IPS-11a (cell line): ENCODE results near the gene SMIM45.

Experiments used
- H3K4me3 ChIP-seq: one replicate; pipeline ENCODE4 v1.5.1; 2013; ENCODE audit warnings: low read depth, low read length, control low read depth

SMIM45 gene

DNA sequence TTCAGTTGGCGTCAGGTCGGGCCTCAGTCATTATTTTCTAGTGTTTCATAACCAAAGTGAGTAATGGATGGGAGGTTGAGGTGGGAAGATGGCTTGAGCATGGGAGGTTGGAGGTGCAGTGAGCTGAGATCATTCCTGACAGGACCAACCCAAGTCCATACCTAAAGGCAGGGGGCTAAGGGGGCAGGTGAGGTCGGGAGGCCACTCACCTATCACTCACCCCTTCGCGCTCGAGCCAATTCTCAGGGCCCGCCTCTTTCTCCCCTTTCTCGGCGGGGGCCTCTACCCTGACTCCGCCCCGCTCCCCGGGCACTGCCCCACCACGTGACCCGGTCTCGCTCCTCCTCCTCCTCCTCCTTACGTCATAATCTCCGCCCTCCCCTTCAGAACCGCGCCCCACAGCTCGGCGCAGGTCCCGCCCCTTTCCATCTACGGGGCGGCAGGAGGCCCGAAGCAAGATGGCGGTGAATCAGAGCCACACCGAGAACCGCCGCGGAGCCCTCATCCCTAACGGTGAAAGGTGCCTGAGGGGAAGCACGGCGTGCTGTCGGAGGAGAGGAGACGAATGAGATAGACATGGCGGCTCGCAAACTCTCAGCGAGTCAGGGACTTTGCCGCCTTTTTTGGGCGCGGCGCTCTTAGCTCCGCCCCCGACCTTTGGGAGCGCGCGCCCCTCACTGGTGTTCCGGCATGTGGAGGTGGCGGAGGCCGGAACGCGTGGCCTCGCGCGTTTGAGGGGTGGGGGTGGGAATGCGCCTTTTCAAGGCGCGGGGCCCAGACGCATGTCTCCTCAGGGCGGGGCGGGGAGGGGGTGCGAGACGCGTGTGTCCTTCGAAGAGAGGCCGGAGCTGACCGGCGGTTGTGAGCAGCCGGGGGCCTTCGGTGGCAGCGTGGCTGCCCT is 46.7 kb downstream of the SMIM45 start, which contains the start of gene WBP2NL:
TSS of gene WBP2NL (plus strand) at position 428 of the 901 bp plus-strand sequence. CDS start at position 459, 31 bp downstream.
- H3K4me3 ChIP-seq, result no peak within 1 kb of the TSS

DNA sequence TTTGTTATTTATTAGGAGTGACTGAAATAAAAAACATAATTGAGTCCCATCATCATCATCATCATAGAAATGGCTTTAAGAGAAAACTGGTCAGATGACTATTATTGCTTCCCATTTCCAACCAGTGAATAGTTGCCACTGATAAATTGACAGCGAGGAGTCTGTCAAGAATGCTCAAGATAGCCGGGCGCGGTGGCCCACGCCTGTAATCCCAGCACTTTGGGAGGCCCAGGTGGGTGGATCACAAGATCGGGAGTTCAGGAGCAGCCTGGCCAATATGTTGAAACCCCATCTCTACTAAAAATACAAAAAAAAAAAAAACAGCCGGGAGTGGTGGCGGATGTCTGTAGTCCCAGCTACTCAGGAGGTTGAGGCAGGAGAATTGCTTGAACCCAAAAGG is 48.5 kb downstream of the SMIM45 start:
- H3K4me3 ChIP-seq, result no peak overlapping the region

DNA sequence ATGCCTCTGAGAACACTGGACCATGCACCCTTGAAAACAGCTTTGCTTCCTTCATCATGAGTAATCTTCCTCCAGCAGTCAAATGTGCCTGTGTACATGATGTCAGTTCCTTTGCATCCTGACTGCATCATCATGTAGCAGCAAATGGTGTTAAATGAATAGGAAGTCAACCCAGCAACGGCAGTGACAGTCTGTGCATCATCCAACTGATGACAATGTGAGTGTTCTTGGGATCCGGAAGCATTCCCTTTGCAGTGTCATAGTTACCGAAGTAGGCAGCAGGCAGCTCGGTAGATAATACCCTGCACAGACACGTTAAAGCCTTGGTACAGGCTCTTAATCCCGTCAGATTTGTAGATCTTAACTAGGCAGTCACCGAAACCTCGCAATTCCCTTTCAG is 49.2 kb downstream of the SMIM45 start:
- H3K4me3 ChIP-seq, result no peak overlapping the region

DNA sequence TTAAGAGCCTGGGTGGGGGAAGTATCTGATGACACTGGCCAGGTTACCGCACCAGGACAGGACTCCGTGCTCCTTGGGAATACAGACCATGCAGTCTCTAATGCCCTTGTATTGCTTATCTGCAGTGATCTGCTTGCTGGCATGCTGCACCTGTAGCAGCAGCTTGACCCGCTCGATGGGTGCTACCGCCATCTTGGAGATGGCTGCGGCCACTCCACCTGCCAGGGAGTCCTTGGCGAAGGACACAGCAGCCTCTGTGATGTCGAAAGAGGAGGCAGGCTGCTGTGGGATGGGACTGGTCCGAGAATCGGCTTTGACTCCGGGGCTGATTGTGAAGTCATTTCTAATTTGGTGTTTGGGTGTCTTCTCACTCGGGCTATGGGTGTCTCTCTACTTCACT is 49.8 kb downstream of the SMIM45 start:
- H3K4me3 ChIP-seq, result no peak overlapping the region

DNA sequence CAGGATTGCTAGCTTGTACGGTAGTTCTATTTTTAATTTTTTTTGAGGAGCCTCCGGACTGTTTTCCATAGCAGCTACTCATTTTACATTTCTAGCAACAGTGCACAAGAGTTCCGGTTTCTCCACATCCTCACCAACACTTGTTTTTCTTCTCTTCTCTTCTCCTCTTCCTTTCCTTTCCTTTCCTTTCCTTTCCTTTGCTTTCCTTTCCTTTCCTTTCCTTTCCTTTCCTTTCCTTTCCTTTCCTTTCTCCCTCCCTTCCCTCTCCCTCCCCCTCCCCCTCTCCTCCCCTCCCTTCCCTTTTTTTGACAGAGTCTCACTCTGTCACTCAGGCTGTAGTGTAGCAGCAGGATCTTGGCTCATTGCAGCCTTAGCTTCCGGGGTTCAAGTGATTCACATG is 56.0 kb downstream of the SMIM45 start:
- no peak overlapping the region for H3K4me3 ChIP-seq
